Measurements from ENCODE around the gene SPIN4.

DNA sequence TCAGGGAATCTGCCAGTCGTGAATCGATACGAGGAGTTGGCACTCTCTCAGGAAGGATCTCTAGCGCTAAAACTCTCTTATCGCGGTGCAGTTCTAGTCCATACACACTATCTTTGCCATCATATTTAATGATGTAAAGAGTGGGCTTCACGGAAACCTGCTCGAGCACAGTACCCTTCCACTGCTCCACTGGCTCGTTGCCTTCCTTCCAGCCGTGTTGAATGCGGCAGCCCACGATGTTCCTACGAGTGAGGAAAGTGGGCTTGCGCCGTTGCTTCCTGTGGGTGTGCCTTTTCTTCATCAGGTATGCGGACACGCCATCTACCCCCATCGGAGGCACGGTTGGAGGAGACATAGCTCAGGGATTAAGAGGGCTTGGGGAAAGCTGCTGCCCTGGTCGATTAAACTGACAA, 661 bp downstream of the SPIN4 start:
- TF ChIP-seq EGR1 (IDR thresholded peaks at IDR 0.05; ENCODE audit: low read depth in 2 of 2) (no peak), TAF1 (conservative IDR thresholded peaks at IDR 0.05) (no peak), HNF4A (conservative IDR thresholded peaks at IDR 0.05) (no peak), SP1 (IDR thresholded peaks at IDR 0.05) (no peak), GABPA (IDR thresholded peaks at IDR 0.05 in 1 of 2, conservative IDR thresholded peaks at IDR 0.05 in 1 of 2) (no peak), FOXA1 (IDR thresholded peaks at IDR 0.05) (no peak), YY1 (IDR thresholded peaks at IDR 0.05) (no peak)
- TF ChIP-seq, protein P1, sequence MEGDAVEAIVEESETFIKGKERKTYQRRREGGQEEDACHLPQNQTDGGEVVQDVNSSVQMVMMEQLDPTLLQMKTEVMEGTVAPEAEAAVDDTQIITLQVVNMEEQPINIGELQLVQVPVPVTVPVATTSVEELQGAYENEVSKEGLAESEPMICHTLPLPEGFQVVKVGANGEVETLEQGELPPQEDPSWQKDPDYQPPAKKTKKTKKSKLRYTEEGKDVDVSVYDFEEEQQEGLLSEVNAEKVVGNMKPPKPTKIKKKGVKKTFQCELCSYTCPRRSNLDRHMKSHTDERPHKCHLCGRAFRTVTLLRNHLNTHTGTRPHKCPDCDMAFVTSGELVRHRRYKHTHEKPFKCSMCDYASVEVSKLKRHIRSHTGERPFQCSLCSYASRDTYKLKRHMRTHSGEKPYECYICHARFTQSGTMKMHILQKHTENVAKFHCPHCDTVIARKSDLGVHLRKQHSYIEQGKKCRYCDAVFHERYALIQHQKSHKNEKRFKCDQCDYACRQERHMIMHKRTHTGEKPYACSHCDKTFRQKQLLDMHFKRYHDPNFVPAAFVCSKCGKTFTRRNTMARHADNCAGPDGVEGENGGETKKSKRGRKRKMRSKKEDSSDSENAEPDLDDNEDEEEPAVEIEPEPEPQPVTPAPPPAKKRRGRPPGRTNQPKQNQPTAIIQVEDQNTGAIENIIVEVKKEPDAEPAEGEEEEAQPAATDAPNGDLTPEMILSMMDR (IDR thresholded peaks at IDR 0.05; ENCODE audit: low read depth, low read length, missing input control): no peak
- TF ChIP-seq, protein P2, sequence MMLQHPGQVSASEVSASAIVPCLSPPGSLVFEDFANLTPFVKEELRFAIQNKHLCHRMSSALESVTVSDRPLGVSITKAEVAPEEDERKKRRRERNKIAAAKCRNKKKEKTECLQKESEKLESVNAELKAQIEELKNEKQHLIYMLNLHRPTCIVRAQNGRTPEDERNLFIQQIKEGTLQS (IDR thresholded peaks at IDR 0.05): no peak
- TF ChIP-seq, protein P3, sequence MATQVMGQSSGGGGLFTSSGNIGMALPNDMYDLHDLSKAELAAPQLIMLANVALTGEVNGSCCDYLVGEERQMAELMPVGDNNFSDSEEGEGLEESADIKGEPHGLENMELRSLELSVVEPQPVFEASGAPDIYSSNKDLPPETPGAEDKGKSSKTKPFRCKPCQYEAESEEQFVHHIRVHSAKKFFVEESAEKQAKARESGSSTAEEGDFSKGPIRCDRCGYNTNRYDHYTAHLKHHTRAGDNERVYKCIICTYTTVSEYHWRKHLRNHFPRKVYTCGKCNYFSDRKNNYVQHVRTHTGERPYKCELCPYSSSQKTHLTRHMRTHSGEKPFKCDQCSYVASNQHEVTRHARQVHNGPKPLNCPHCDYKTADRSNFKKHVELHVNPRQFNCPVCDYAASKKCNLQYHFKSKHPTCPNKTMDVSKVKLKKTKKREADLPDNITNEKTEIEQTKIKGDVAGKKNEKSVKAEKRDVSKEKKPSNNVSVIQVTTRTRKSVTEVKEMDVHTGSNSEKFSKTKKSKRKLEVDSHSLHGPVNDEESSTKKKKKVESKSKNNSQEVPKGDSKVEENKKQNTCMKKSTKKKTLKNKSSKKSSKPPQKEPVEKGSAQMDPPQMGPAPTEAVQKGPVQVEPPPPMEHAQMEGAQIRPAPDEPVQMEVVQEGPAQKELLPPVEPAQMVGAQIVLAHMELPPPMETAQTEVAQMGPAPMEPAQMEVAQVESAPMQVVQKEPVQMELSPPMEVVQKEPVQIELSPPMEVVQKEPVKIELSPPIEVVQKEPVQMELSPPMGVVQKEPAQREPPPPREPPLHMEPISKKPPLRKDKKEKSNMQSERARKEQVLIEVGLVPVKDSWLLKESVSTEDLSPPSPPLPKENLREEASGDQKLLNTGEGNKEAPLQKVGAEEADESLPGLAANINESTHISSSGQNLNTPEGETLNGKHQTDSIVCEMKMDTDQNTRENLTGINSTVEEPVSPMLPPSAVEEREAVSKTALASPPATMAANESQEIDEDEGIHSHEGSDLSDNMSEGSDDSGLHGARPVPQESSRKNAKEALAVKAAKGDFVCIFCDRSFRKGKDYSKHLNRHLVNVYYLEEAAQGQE (IDR thresholded peaks at IDR 0.05): no peak
- TF ChIP-seq, protein P4, sequence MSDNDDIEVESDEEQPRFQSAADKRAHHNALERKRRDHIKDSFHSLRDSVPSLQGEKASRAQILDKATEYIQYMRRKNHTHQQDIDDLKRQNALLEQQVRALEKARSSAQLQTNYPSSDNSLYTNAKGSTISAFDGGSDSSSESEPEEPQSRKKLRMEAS (IDR thresholded peaks at IDR 0.05): no peak
